DMS 273 (cell line): ENCODE results near the gene MEIS2.
"Not testable (repeated sequence)": the region's sequence is repeated elsewhere in the genome, so short reads cannot be mapped to it uniquely, and the experiment has no call there.

Source experiments
- DNase-seq: peaks from one replicate; lab custom pipeline; 2025; ENCODE audit not compliant: unreplicated experiment; lab: John Stamatoyannopoulos, UW

MEIS2 gene

GRCh38 chr15:37009288-37009687 lies 91.1 kb downstream of the MEIS2 start:
- DNase-seq: no peak

- no peak for DNase-seq
Observed at GRCh38 chr15:37008205-37008604, 92.1 kb downstream of the MEIS2 start.

GRCh38 chr15:37007301-37007700 lies 93.0 kb downstream of the MEIS2 start:
- no peak for DNase-seq

GRCh38 chr15:37004981-37005735 lies 95.2 kb downstream of the MEIS2 start:
- DNase-seq: no peak

- DNase-seq: no peak
Observed at GRCh38 chr15:37004373-37004869, 95.9 kb downstream of the MEIS2 start.

- no peak for DNase-seq
Observed at GRCh38 chr15:37002041-37002672, 98.2 kb downstream of the MEIS2 start.

- no peak for DNase-seq
Observed at GRCh38 chr15:37001417-37001816, 98.9 kb downstream of the MEIS2 start.

- DNase-seq: no peak
Observed at GRCh38 chr15:36999778-37000177, 100.6 kb downstream of the MEIS2 start.

- DNase-seq: no peak
Observed at GRCh38 chr15:36996538-36997181, 103.7 kb downstream of the MEIS2 start.

GRCh38 chr15:36996121-36996520 lies 104.2 kb downstream of the MEIS2 start:
- no peak for DNase-seq

GRCh38 chr15:36994790-36995189 lies 105.6 kb downstream of the MEIS2 start:
- no peak for DNase-seq

GRCh38 chr15:36992454-36992853 lies 107.9 kb downstream of the MEIS2 start:
- DNase-seq: no peak

- DNase-seq: no peak
Observed at GRCh38 chr15:36988947-36989346, 111.4 kb downstream of the MEIS2 start.

- no peak for DNase-seq
Observed at GRCh38 chr15:36982430-36982829, 117.9 kb downstream of the MEIS2 start.

- DNase-seq: not testable (repeated sequence)
Observed at GRCh38 chr15:36980281-36980680, 120.1 kb downstream of the MEIS2 start.

GRCh38 chr15:36978625-36979024 lies 121.7 kb downstream of the MEIS2 start:
- DNase-seq: no peak

GRCh38 chr15:36978126-36978525 lies 122.2 kb downstream of the MEIS2 start:
- no peak for DNase-seq

- no peak for DNase-seq
Observed at GRCh38 chr15:36977659-36978058, 122.7 kb downstream of the MEIS2 start.

- no peak for DNase-seq
Observed at GRCh38 chr15:36972704-36973103, 127.6 kb downstream of the MEIS2 start.

- DNase-seq: no peak
Observed at GRCh38 chr15:36970522-36970921, 129.8 kb downstream of the MEIS2 start.

- no peak for DNase-seq
Observed at GRCh38 chr15:36967929-36968328, 132.4 kb downstream of the MEIS2 start.

- DNase-seq: no peak
Observed at GRCh38 chr15:36966708-36967107, 133.6 kb downstream of the MEIS2 start.
